Superior temporal gyrus (tissue), 1 donor: ENCODE results near the gene TMEM145.

Experiments used
- DNase-seq: peaks from one replicate; pipeline ENCODE4 v3.0.0-alpha.2; 2016; ENCODE audit errors: extremely low spot score

Gene TMEM145

GRCh38 chr19:42361545-42361910 is 48.4 kb downstream of the TMEM145 start:
- no peak for DNase-seq

- no peak for DNase-seq
Measured at GRCh38 chr19:42362342-42362741, 49.2 kb downstream of the TMEM145 start.

GRCh38 chr19:42362891-42363440 is 49.9 kb downstream of the TMEM145 start:
- DNase-seq, result no peak

GRCh38 chr19:42363614-42364346 is 50.7 kb downstream of the TMEM145 start:
- no peak for DNase-seq

- peak; percentile 24 for DNase-seq
Measured at GRCh38 chr19:42366673-42367072, 53.6 kb downstream of the TMEM145 start.

- no peak for DNase-seq
Measured at GRCh38 chr19:42367929-42368328, 54.8 kb downstream of the TMEM145 start.

GRCh38 chr19:42368360-42368759 is 55.3 kb downstream of the TMEM145 start:
- no peak for DNase-seq

GRCh38 chr19:42368765-42369164 is 55.7 kb downstream of the TMEM145 start:
- no peak for DNase-seq

GRCh38 chr19:42369433-42370067 is 56.4 kb downstream of the TMEM145 start:
- no peak for DNase-seq

- DNase-seq, result no peak
Measured at GRCh38 chr19:42370068-42370520, 57.0 kb downstream of the TMEM145 start.

GRCh38 chr19:42370626-42371175 is 57.6 kb downstream of the TMEM145 start:
- no peak for DNase-seq
